ENCODE data around the gene CFAP69. TPM values are rescaled to one million over a fixed set of nuclear protein-coding genes. Genes with fewer than 3 reads are reported as not detected.

Gene CFAP69
- total RNA-seq, 3 donors from 2014 or later, result 13.0 to 45.2 (median 21.8) TPM

- Histone ChIP-seq H3K27ac (no peak overlapping the region), H3K4me1 (peaks cover 0 to under 1% of the 10 kb centered on the region in 2 donors), H3K36me3 (no peaks in the 10 kb centered on the region), H3K4me3 (no peak overlapping the region), H3K9me3 (no peaks in the 10 kb centered on the region), H3K27me3 (no peaks in the 10 kb centered on the region)
- intact Hi-C loops (cut with DNase I; ENCODE audit: low total_unique reads), result no loop called here
- DNase-seq (ENCODE audit: low spot score in 2 of 2), result no peak
- no peak for TF ChIP-seq CTCF (IDR thresholded peaks at IDR 0.05)
- TF ChIP-seq POLR2AphosphoS5 (IDR thresholded peaks at IDR 0.05), result no peak
- no peak for TF ChIP-seq POLR2A (IDR thresholded peaks at IDR 0.05)
Observed at GRCh38 chr7:90239050-90239449, 5.9 kb upstream of the CFAP69 start.

- no peaks in the 10 kb centered on the region for H3K27me3 ChIP-seq
- H3K27ac ChIP-seq, result no peak overlapping the region
- TF ChIP-seq CTCF (IDR thresholded peaks at IDR 0.05) (no peak), POLR2AphosphoS5 (IDR thresholded peaks at IDR 0.05) (no peak), POLR2A (IDR thresholded peaks at IDR 0.05) (no peak)
- DNase-seq (ENCODE audit: low spot score in 2 of 2), result no peak
- peaks cover 0 to 7% of the 10 kb centered on the region in 2 donors for H3K4me1 ChIP-seq
- no peak overlapping the region for H3K4me3 ChIP-seq
- H3K36me3 ChIP-seq, result no peaks in the 10 kb centered on the region
- no peaks in the 10 kb centered on the region for H3K9me3 ChIP-seq
- intact Hi-C loops (cut with DNase I; ENCODE audit: low total_unique reads), result no loop called here
Observed at GRCh38 chr7:90239625-90240228, 5.2 kb upstream of the CFAP69 start.

GRCh38 chr7:90242369-90243168, 2.4 kb upstream of the CFAP69 start:
- Histone ChIP-seq H3K4me3 (no peak overlapping the region), H3K27ac (no peak overlapping the region), H3K9me3 (no peaks in the 10 kb centered on the region), H3K36me3 (no peaks in the 10 kb centered on the region), H3K4me1 (peaks cover 0 to 7% of the 10 kb centered on the region in 2 donors), H3K27me3 (no peaks in the 10 kb centered on the region)
- TF ChIP-seq POLR2A (IDR thresholded peaks at IDR 0.05) (no peak), POLR2AphosphoS5 (IDR thresholded peaks at IDR 0.05) (no peak), CTCF (IDR thresholded peaks at IDR 0.05) (no peak)
- DNase-seq (ENCODE audit: low spot score in 2 of 2), result no peak
- intact Hi-C loops (cut with DNase I; ENCODE audit: low total_unique reads), result no loop called here

DNA sequence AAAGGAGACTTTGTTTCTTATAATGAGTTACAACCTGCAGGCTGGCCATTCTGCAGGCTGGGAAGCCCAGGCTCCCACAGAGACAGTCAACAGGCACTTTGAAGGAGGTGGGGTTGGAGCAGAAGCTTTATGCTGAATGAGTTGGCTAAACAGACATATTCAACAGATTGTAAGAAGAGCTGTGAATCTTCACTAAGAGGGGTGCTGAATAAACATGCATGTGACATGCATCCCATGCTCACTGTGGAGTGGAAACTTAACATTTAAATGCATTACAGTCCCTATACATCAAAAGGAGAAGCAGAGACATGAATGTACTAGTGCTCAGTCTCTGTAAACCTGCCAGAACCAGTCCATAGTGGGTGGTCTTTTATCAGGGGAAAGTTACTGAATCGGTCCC, 1.4 kb upstream of the CFAP69 start:
- no peak overlapping the region for H3K4me3 ChIP-seq
- DNase-seq (ENCODE audit: low spot score in 2 of 2), result no peak
- H3K27me3 ChIP-seq, result no peaks in the 10 kb centered on the region
- no peaks in the 10 kb centered on the region for H3K9me3 ChIP-seq
- H3K36me3 ChIP-seq, result no peaks in the 10 kb centered on the region
- peaks cover 0 to 7% of the 10 kb centered on the region in 2 donors for H3K4me1 ChIP-seq
- TF ChIP-seq CTCF (IDR thresholded peaks at IDR 0.05) (no peak), POLR2AphosphoS5 (IDR thresholded peaks at IDR 0.05) (no peak), POLR2A (IDR thresholded peaks at IDR 0.05) (no peak)
- no peak overlapping the region for H3K27ac ChIP-seq
- intact Hi-C loops (cut with DNase I; ENCODE audit: low total_unique reads), result no loop called here

DNA sequence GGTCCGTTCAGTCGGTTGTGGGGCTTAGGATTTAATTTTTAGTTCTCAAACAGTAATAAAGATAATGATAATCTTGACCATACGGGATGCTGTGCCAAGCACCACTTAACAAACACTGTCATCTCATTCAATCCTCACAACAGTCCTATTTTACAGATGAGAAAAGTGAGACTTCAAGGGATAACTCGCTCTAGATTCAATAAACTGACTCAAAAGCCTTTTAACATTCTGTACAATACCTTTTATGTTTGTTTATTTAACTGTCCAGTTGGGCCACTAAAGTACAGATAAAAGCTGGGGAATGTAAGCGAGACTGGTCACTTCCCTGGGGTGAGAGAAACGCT, 437 bp upstream of the CFAP69 start:
- intact Hi-C loops (cut with DNase I; ENCODE audit: low total_unique reads), result no loop called here
- Histone ChIP-seq H3K27ac (peak overlapping the region in 1 of 2 donors; percentile 90), H3K36me3 (no peaks in the 10 kb centered on the region), H3K4me3 (peak overlapping the region; percentile 87 to 97 (median 89)), H3K9me3 (no peaks in the 10 kb centered on the region), H3K4me1 (peaks cover 0 to 7% of the 10 kb centered on the region in 2 donors), H3K27me3 (no peaks in the 10 kb centered on the region)
- TF ChIP-seq CTCF (IDR thresholded peaks at IDR 0.05) (no peak), POLR2A (IDR thresholded peaks at IDR 0.05) (no peak), POLR2AphosphoS5 (IDR thresholded peaks at IDR 0.05) (no peak)
- DNase-seq (ENCODE audit: low spot score in 2 of 2), result no peak
